ENCODE results near the gene BLVRB.
"Not testable (repeated sequence)": the region's sequence is repeated elsewhere in the genome, so short reads cannot be mapped to it uniquely, and the experiment has no call there.

Gene BLVRB

DNA sequence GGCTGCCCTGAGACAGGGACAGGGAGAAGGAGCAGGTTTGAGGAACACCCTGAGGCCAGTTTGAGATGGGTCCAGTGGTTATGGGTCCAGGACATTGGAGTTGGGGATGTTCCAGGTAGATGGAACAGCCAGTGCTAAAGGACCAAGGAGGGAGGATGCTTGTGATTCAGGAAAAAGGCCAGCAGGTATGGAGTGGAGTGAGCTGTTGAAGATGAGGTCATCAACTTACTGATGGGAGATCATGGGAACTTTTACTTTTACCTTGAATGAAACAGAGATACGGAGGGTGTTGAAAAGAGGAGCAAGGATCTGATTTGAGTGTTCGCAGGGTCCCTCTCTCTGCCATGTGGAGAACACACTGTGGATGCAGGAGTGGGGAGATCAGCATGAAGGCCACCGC, 26.7 kb upstream of the BLVRB start:
- no peak for DNase-seq
- intact Hi-C loops (cut with DNase I) = no loop called here

DNA sequence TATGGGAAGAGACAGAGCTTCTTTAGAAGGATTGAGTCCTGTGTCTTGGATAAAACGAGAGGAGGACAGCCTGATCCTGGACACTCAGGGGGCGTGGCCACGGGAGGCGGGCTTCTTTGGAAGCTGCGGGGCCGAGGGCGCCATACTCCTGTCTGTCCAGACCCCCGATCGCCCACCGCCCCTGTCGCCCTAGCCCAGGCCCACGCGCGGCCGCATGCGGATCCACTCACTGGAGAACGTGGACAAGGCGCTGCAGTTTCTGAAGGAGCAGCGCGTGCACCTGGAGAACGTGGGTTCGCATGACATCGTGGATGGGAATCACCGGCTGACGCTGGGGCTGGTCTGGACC, 24.3 kb upstream of the BLVRB start:
- peak in 2 of 10 donors; percentile 70 to 84 for DNase-seq
- intact Hi-C loops (cut with DNase I) = no loop called here

DNA sequence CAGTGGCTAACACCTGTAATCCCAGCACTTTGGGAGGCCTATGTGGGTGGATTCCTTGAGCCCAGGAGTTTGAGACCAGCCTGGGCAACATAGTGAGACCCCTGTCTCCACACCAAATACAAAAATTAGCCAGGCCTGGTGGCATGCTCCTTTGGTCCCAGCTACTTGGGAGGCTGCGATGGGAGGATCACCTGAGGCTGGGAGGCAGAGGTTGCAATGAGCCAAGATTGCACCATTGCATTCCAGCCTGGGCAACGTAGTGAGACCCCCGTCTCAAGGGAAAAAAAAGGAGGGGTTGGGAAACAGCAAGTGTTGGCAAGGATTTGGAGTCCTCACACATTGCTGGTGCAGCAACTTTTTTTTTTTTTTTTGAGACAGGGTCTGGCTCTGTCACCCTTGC, 20.5 kb upstream of the BLVRB start:
- intact Hi-C loops (cut with DNase I) = no loop called here

DNA sequence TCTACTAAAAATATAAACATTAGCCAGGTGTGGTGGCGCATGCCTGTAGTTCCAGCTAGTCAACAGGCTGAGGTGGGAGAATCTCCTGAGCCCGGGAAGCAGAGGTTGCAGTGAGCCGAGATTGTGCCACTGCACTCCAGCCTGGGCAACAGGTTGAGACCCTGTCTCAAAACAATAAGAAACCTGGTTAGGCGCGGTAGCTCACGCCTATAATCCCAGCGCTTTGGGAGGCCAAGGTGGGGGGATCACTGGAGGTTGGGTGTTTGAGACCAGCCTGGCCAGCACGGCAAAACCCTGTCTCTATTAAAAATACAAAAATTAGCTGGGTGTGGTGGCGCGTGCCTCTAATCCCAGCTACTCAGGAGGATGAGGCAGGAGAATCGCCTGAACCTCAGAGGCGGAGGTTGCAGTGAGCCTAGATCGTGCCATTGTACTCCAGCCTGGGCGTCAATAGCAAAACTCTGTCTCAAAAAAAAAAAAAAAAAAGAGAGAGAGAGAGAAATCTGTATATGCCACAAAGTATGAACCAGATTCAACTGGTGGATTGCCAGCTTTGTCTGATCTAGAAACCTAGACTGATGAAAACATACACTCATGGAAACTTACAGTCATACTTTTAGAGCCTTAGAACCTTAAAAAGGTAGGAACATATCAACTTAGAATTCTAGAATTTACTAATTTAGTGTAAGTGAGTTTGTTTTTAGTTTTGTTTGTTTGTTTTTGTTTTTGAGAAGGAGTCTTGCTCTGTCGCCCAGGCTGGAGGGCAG, 10.5 kb upstream of the BLVRB start:
- DNase-seq; intact Hi-C loops (cut with DNase I): not testable (repeated sequence)

More for the DNA sequence above, 20.5 kb upstream of the BLVRB start:
- peak in 1 of 10 donors; percentile 2 for DNase-seq

DNA sequence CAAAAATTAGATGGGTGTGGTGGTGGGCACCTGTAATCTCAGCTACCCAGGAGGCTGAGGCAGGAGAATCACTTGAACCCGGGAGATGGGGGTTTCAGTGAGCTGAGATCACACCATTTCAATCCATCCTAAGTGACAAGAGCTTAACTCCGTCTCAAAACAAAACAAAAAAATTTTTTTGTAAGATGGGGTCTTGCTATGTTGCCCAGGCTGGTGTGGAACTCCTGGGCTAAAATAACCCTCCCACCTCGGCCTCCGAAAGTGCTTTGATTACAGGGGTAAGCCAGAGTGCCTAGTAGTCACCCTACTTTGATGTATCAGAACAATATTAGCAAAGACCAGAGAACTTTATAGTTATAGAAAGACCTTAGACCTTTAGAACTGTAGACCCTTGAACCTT, 9.2 kb upstream of the BLVRB start:
- no peak for DNase-seq
- intact Hi-C loops (cut with DNase I) = no loop called here

DNA sequence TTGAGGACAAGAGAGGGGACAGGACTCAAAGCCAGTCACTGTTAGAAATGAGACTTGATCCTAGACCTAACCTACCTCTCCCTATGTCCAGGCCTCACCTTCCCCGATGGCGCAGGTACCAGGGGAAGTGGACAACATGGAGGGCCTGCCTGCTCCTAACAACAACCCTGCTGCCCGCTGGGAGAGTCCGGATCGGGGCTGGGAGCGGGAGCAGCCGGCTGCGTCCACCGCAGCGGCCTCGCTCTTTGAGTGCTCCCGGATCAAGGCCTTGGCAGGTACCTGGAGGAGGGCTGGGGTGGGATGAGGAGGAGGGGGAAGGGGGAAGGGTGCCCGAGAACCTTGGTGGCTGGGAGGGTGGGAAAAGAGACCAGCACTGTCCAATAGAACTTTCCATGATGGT, 7.0 kb upstream of the BLVRB start:
- DNase-seq = peak in 1 of 10 donors; percentile 65

DNA sequence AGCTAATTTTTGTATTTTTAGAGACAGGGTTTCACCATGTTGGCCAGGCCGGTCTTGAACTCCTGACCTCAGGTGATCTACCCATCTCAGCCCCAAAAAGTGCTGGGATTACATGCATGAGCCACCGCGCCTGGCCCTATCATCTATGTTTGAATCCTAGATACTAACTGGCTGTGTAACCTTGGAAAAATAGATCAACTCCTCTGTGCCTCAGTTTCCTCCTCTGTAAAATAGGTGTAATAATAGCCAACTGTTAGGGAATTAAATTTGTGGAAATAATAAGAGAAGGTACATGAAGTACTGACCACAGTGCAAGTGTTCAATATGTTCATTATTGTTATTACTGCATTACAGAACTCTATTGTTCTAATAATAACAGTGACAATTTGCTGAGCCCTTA, 5.6 kb upstream of the BLVRB start:
- DNase-seq = no peak
- intact Hi-C loops (cut with DNase I) = no loop called here

More for the DNA sequence above, 7.0 kb upstream of the BLVRB start:
- intact Hi-C loops (cut with DNase I) = no loop called here

DNA sequence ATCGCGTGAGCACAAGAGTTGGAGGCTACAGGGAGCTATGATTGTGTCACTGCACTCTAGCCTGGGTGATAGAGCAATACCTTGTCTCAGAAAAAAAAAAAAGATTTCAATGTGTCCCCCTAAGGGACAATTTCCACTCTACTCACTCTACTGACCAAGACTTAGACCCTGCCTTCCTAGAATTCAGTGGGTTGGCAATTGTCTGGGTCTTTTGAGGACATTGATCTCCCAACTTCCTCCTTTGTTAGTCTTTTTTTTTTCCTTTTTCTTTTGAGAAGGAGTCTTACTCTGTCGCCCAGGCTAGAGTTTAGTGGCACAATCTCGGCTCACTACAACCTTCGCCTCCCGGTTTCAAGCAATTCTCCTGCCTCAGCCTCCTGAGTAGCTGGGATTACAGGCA, 3.5 kb upstream of the BLVRB start:
- intact Hi-C loops (cut with DNase I) = loop anchor here (5.0 kb wide), 1 partner anchor 58 kb away; no protein-coding TSS in a partner anchor
- peak in 1 of 10 donors; percentile 3 for DNase-seq

DNA sequence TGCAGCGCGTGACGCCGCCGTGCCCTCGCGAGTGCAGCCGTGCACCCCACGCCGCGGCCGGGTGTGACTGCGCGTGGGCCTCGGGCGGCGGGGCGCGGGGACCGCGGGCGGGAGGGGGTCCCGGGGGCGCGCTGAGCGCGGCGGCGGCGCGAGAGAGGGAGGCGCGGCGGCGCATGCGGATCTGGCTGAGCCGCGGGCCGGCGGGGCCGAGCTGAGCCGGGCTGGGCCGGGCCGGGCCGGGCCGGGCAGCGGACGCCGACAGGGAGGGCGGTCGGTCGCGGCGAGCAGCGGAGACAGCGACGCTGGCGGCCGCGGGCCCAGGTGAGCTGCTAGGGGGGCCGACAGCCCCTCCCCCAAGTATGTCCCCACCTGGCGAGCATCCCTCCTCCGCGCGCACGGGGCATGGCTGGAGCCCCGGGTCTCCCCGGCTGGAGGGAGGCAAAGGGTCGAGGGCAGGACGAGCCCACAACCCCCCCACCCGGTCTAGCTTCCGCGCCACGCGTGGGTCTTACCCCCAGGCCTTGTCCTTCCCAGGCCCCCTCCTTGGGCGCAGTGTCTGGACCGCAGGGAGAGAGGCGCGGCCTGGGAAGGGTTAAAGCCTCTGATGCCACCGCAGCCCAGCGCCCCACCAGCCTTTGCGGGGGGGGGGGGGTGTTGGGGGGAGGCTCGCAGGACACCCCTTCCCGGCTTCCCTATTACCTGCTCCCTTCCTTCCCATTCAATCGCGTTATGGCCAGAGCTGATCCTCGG, 1.6 kb upstream of the BLVRB start, which contains the start of gene SPTBN4:
Gene SPTBN4 (plus strand): TSS at position 17 of the 750 bp plus-strand sequence. CDS start 5,621 bp downstream, outside the sequence.
- DNase-seq = peak in 3 of 10 donors; percentile 46 to 69 (median 51)
- intact Hi-C loops (cut with DNase I) = loop anchor here (5.0 kb wide), 1 partner anchor 60 kb away; no protein-coding TSS in a partner anchor

DNA sequence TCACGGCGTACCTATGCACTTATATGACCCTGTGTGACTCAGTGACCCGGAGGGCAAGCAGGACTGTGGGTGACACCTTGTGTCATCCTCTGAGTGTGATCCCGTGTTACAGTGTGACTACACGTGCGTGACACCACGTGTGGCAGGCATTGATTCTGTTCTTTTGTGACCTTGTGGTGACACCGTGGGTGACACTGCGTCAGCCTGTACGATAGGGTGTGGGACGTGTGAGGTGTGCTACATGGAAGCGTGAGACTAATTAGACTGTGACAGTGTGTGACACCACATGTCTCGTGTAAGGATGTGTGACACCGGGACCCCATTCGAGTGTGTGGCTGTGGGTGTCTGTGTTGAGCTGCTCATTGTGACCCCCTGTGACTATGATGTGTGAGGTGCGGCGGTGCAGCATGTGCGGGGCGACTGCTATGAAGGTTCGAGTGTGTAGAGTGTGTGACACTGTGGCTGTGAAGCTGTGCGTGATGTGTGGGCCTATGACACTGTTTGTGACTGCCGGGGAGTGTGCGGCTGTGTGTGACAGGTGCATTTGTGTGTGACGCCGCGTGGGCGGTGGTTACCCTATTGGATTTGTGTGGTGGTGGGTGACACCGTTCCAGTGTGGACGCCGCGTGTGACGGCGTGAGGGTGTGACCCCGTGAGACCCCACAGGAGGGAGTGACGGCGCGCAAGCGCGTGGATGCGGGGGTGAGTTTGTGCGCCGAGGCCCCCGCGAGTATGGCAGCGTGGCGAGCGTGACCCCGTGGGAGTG, 857 bp upstream of the BLVRB start:
- intact Hi-C loops (cut with DNase I) = loop anchor here (5.0 kb wide), 1 partner anchor 61 kb away; no protein-coding TSS in a partner anchor
- DNase-seq = peak in 6 of 10 donors; percentile 42 to 92 (median 72)

DNA sequence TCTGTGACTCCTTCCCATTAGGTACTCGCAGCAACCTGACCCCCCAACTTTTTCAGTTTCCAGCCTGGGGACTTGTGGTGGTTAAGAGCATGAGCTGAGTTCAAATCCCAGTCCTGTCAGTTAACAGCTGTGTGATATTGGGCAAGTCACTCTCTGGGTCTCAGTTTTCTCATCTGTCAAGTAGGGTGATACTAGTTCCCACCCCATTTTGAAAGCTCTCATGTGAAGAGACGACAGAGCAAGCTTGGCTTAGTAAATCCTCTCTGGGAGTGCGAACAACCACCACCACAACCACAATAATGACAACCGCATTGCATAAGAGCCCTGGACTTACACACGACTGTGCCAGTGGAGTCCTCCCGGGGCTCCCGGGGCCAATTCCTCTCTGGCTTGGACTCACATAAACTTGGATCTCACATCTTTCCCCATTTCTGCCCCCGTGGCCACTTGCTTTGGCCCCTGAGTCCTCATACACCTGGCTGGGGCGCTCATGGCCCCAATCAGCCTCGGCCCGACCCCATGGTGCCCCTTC, 454 bp downstream of the BLVRB start:
- intact Hi-C loops (cut with DNase I) = loop anchor here (1.0 to 5.0 kb wide), 3 partner anchors 22 to 134 kb away; no protein-coding TSS in a partner anchor
- no peak for DNase-seq

DNA sequence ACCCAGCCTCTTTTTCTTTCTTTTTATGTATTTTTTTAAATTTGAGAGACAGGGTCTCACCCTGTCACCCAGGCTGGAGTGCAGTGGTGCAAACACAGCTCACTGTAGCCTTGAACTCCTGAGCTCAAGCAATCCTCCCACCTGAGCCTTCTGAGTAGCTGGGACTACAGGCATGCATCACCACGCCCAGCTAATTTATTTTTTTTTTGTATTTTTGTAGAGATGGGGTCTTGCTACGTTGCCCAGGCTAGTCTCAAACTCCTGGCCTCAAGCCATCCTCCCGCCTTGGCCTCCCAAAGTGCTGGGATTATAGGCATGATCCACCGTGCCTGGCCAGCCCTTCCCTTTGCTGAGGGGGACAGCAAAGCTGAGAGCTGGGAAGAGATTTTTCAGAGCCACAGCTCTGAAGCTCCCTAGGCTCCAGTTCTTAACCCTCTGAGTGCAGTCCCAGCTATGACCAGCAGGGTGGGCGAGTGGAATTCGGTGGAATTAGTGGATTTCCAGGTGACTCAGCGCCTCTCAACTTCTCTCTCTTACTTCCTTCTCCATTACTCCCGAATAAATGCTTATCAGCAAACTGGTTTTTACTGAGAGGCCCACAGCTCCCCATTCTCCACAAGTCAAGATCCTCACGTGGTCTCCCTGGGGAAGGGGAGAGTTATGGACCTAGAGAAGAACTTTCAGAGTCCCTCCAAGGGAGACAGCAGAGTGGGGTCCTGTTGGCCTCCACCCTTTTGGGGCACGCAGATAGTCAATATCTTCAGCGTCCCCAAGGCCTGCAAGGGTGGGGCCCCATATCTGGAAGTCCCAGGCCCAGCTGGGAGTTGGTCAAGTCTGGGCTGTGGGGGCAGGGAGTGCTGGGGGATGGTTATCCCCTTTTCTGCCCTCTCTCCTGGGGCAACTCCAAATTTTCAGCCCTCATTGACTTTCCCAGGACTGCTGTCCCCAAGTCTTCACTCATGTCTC, 1.2 kb downstream of the BLVRB start:
- DNase-seq = peak; percentile 62 to 97 (median 83)
- intact Hi-C loops (cut with DNase I) = loop anchor here (1.0 to 5.0 kb wide), 3 partner anchors 21 to 134 kb away; no protein-coding TSS in a partner anchor

DNA sequence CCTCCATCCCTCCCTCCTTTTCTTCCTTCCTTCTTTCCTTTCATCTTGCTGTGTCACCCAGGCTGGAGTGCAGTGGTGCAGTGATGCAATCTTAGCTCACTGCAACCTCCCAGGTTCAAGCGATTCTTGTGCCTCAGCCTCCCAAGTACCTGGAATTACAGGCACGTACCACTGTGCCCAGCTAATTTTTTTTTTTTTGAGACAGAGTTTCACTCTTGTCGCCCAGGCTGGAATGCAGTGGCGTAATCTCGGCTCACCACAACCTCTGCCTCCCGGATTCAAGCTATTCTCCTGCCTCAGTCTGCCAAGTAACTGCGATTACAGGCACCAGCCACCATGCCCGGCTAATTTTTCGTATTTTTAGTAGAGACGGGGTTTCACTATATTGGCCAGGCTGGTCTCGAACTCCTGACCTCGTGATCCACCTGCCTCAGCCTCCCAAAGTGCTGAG, 1.9 kb downstream of the BLVRB start:
- peak in 1 of 10 donors; percentile 39 for DNase-seq
- intact Hi-C loops (cut with DNase I) = loop anchor here (2.0 kb wide), 1 partner anchor 135 kb away; no protein-coding TSS in a partner anchor

DNA sequence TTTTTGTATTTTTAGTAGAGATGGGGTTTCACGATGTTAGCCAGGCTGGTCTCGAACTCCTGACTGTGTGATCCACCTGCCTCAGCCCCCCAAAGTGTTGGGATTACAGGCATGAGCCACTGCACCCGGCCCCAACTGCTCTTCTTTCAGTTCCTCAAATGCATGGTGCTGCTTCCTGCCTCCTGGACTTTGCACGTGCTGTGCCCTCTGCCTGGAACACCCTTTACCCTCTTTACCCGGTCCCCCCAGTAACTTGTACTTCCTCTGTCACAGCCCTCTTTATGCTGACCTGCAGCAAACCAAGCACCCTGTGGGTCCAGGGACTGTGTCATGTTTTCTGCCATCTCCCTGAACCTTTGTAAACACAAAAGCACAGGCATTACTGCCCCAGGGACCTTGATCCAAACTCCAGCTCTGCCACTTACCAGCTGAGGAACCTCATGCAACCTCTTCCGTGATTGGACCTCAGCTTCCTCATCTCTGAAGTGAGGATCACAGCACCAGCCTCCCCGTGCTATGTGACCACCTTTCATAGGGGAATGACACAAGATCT, 3.8 kb downstream of the BLVRB start:
- intact Hi-C loops (cut with DNase I) = no loop called here
- DNase-seq = peak in 1 of 10 donors; percentile 35

DNA sequence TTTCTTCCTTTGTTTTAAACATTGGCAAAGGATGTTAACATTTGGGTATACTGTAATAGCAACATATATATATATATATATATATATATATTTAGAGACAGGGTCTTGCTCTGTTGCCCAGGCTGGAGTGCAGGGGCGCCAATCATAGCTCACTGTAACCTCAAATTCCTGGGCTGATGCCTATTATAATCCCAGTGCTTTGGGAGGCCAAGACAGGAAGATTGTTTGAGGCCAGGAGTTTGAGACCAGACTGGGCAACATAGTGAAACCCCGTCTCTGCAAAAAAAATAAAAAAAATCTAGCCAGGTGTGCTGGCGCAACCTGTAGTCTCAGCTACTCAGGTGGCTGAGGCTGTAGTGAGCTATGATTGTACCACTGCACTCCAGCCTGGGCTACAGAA, 5.4 kb downstream of the BLVRB start:
- intact Hi-C loops (cut with DNase I) = no loop called here

DNA sequence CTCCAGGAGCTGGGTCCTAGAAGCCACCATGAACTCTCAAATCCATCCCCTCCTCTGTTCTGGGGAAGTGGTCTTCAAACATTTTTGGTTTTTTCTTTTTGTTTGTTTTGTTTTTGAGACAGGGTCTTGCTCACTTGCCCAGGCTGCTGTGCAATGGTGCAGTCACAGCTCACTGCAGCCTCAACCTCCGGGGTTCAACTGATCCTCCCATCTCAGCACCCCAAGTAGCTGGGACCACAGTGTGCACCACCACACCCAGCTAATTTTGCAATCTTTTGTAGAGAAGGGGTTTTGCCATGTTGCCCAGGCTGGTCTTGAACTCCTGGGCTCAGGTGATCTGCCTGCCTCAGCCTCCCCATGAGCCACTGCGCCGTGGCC, 7.0 kb downstream of the BLVRB start:
- DNase-seq = peak in 1 of 10 donors; percentile 3
- intact Hi-C loops (cut with DNase I) = no loop called here

More for the DNA sequence above, 5.4 kb downstream of the BLVRB start:
- DNase-seq = no peak

DNA sequence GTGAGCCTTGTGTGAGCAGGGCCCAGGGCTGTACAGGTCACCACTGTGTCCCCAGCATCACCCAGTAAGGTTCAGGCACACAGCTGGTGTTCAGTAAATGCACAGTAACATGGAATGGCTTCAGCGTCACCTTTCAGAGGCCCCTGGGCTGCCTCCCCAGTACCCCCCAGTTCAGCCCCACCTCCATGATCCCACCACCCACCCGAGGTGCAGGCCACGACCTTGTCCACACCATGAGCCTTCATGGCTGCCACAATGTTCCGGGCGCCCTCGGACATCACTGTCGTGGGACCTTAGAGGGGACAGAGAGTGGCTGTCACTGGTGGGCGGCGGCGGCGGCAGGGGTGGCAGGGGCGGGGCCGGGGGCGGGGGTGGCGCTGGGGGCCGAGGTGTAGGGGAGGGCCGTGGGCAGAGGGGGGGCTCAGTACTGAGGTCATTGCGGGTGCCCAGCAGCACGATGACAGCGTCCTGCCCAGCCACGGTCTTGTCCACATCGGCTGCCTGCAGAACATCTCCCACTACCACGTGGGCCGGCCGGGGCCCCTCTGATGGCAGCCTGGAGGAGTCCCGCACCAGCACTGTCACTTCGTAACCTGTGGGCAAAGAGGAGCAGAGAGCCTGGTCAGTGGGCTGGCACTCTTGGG, 7.5 kb downstream of the BLVRB start:
- DNase-seq = no peak
- intact Hi-C loops (cut with DNase I) = no loop called here

DNA sequence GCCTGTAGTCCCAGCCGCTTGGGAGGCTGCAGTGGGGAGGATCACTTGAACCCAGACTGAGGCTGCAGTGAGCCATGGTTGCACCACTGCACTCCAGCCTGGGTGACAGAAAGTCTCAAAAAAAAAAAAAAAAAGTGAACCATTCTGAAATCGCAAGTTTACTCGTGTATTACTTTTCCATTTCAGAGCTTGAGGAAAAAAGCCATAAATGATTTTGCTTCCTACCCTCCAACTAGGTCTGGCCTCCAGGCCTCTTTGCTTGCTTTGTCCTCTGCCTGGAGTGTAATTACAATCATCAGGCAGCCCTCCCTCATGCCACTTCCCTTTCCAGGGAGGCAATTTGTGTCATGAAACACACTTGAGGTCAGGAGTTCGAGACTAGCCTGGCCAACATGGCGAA, 8.5 kb downstream of the BLVRB start:
- DNase-seq = no peak
- intact Hi-C loops (cut with DNase I) = no loop called here
